Endothelial cell of umbilical vein (primary cell): ENCODE data around the gene COPS4. TPM values are rescaled to one million over a fixed set of nuclear protein-coding genes. Genes with fewer than 3 reads are reported as not detected.

Experiments used
- BruUV-seq: library from RNA; stranded (reverse); fragments of 400-500 nt; replicated peaks from 2 replicates; lab custom pipeline; 2021; lab: Mats Ljungman, UMichigan
- CTCF ChIA-PET: fragments of 300-600, 350-600 bp; sonication (Branson Sonifier 250); formaldehyde crosslinking; loops from one replicate; lab custom pipeline; 2021; ENCODE audit warnings: antibody characterized with exemption, inconsistent platforms; lab: Charles Lee
- POLR2A ChIA-PET: fragments of 300-600, 350-600 bp; sonication (Branson Sonifier 250); formaldehyde crosslinking; loops from one replicate; lab custom pipeline; 2021; ENCODE audit warnings: antibody characterized with exemption, inconsistent platforms; lab: Charles Lee
- DNase-seq: peaks from one replicate; pipeline ENCODE4 v3.0.0-alpha.2; 2011; ENCODE audit warnings: low read depth, low spot score
- FAIRE-seq: peaks from 2 replicates; lab custom pipeline; 2011; peaks lifted over from hg19 to GRCh38; lab: Jason Lieb, UNC
- H2AFZ ChIP-seq: 2 replicates; pipeline ENCODE4 v1.6.0; 2012; ENCODE audit warnings: low read depth, low read length, control low read depth, inconsistent platforms
- H3K27ac ChIP-seq: 2 replicates; pipeline ENCODE4 v1.5.1; 2011; ENCODE audit warnings: low read depth, mild to moderate bottlenecking, control low read depth, low read length, moderate library complexity; ENCODE audit not compliant: insufficient read depth
- H3K27me3 ChIP-seq, 2 experiments: 2 replicates each; pipeline versions ENCODE4 v1.6.0 to v1.6.1; 2011; ENCODE audit warnings: low read length in 2 of 2, mixed read lengths in 1 of 2; ENCODE audit not compliant: control insufficient read depth in 2 of 2, insufficient read depth in 2 of 2
- H3K36me3 ChIP-seq, 2 experiments: 2 replicates in 1 of 2; 3 replicates in 1 of 2; pipeline ENCODE4 v1.5.1; 2011; ENCODE audit warnings: low read length in 2 of 2, mild to moderate bottlenecking in 1 of 2, moderate library complexity in 1 of 2; ENCODE audit not compliant: control insufficient read depth in 2 of 2, insufficient read depth in 2 of 2; ENCODE audit errors: extremely low read depth in 1 of 2
- H3K4me1 ChIP-seq: 3 replicates; pipeline ENCODE4 v1.5.1; 2011; ENCODE audit warnings: mild to moderate bottlenecking, low read length; ENCODE audit not compliant: control insufficient read depth, insufficient read depth; ENCODE audit errors: extremely low read depth
- H3K4me2 ChIP-seq: 2 replicates; pipeline ENCODE4 v1.6.1; 2011; ENCODE audit warnings: low read length, control low read depth, mixed read lengths; ENCODE audit not compliant: insufficient read depth
- H3K4me3 ChIP-seq, 3 experiments: fragments of 200-600 bp in 1 of 3; sonication (generic), shearing (Covaris generic) in 1 of 3; replicated peaks in 1 of 3; 2 replicates each; pipeline ENCODE4 v1.5.1; 2011 to 2016; ENCODE audit warnings: control low read depth in 3 of 3, low read length in 3 of 3, mild to moderate bottlenecking in 2 of 3, inconsistent platforms in 1 of 3, low read depth in 1 of 3, moderate library complexity in 1 of 3; ENCODE audit not compliant: insufficient read depth in 1 of 3
- H3K79me2 ChIP-seq: 2 replicates; pipeline ENCODE4 v1.6.0; 2012; ENCODE audit warnings: low read length, inconsistent platforms; ENCODE audit not compliant: control insufficient read depth, insufficient read depth
- H3K9ac ChIP-seq: replicated peaks from 2 replicates; pipeline ENCODE3; 2011; ENCODE audit warnings: low read length, control low read depth; ENCODE audit not compliant: insufficient read depth; ENCODE audit errors: extremely low read depth
- H3K9me1 ChIP-seq: replicated peaks from 3 replicates; pipeline ENCODE4 v1.6.0; 2011; ENCODE audit warnings: mild to moderate bottlenecking, low read length; ENCODE audit not compliant: control insufficient read depth, insufficient read depth; ENCODE audit errors: extremely low read depth
- H3K9me3 ChIP-seq: replicated peaks from 2 replicates; pipeline ENCODE4 v1.5.1; 2012; ENCODE audit warnings: low read length, inconsistent platforms; ENCODE audit not compliant: control insufficient read depth, insufficient read depth
- H4K20me1 ChIP-seq: replicated peaks from 2 replicates; pipeline ENCODE3; 2011; ENCODE audit warnings: mild to moderate bottlenecking, low read length; ENCODE audit not compliant: control insufficient read depth, insufficient read depth; ENCODE audit errors: extremely low read depth
- CTCF ChIP-seq, 2 donors: IDR thresholded peaks; 1 replicate in 1 of 2; 2 replicates in 1 of 2; pipeline ENCODE4 v1.5.1; 2011; ENCODE audit warnings: low read length in 2 of 2, mild to moderate bottlenecking in 2 of 2, moderate library complexity in 2 of 2, control low read depth in 1 of 2, inconsistent platforms in 1 of 2, low read depth in 1 of 2; ENCODE audit not compliant: insufficient read depth in 1 of 2; ENCODE audit errors: extremely low read depth in 1 of 2
- EZH2 ChIP-seq: IDR thresholded peaks from 2 replicates; pipeline ENCODE4 v1.6.1; 2012; ENCODE audit warnings: borderline replicate concordance, low read depth, mild to moderate bottlenecking, moderate library complexity, low read length, inconsistent platforms; ENCODE audit not compliant: severe bottlenecking
- FOS ChIP-seq: IDR thresholded peaks from 2 replicates; pipeline ENCODE4 v1.6.1; 2011; ENCODE audit warnings: mild to moderate bottlenecking, low read length, moderate library complexity, borderline replicate concordance; ENCODE audit not compliant: insufficient read depth
- GATA2 ChIP-seq: IDR thresholded peaks from 2 replicates; pipeline ENCODE4 v1.7.0; 2011; ENCODE audit warnings: low read depth, mild to moderate bottlenecking, moderate library complexity, mixed read lengths, low read length; ENCODE audit not compliant: insufficient read length, insufficient read depth
- JUN ChIP-seq: IDR thresholded peaks from 2 replicates; pipeline ENCODE4 v1.6.1; 2011; ENCODE audit warnings: borderline replicate concordance, low read depth; ENCODE audit not compliant: insufficient read length, insufficient read depth
- MAX ChIP-seq: IDR thresholded peaks from 2 replicates; pipeline ENCODE4 v1.6.1; 2011; ENCODE audit not compliant: insufficient read depth, insufficient read length
- MYC ChIP-seq: IDR thresholded peaks from one replicate; pipeline ENCODE4 v1.6.1; 2011; ENCODE audit warnings: mild to moderate bottlenecking, low read depth, low read length
- POLR2AphosphoS5 ChIP-seq: IDR thresholded peaks from 2 replicates; pipeline ENCODE4 v1.6.1; 2012; ENCODE audit warnings: low read depth, mild to moderate bottlenecking, control low read depth, low read length, moderate library complexity; ENCODE audit not compliant: insufficient read depth
- dilution Hi-C: fragments of 300-500 bp; cut with MboI; formaldehyde crosslinking; loops from one replicate; pipeline ENCODE4 v1.15.0; 2019; ENCODE audit warnings: low sequenced_read_pairs; ENCODE audit not compliant: extremely low pct_ligation_motif_present
- intact Hi-C: fragments of 100-400 bp; cut with micrococcal nuclease; formaldehyde crosslinking; loops from one replicate; pipeline ENCODE4 v1.10.0; 2022
- polyA plus RNA-seq, 4 experiments: library from polyadenylated mRNA; depleted of rRNA in 3 of 4; stranded (reverse) in 3 of 4; unstranded in 1 of 4; fragments of >200 nt; gene quantifications; 2 replicates each; pipeline versions ENCODE4 v1.2.1 to v1.2.3, GENCODE V29; 2011 to 2012; ENCODE audit warnings: missing spikeins in 1 of 4
- total RNA-seq: library from RNA; stranded (reverse); gene quantifications from 2 replicates; pipeline ENCODE4 v1.2.3, GENCODE V29; 2021

COPS4 gene
- total and polyA plus RNA-seq, 2 donors (not counting 3 experiments of a cell fraction or from before 2014, with no cell fraction given): 29.8 to 53.0 TPM

GRCh38 chr4:83071116-83071515 is 36.1 kb downstream of the COPS4 start:
- dilution Hi-C loops: no loop called here
- H3K9me1 ChIP-seq: no peaks in the 10 kb centered on the region
- no peak for TF ChIP-seq MYC
- no peak for TF ChIP-seq CTCF (IDR thresholded peaks at IDR 0.05; ENCODE audit: extremely low read depth in 1 of 2, insufficient read depth in 1 of 2, low read depth in 1 of 2, low read length in 2 of 2)
- TF ChIP-seq FOS: peak; percentile 70
- no peak for TF ChIP-seq GATA2
- no peak for TF ChIP-seq MAX
- TF ChIP-seq JUN: peak; percentile 79
- no peak for TF ChIP-seq EZH2
- no peak for TF ChIP-seq POLR2AphosphoS5
- peaks cover 28% of the 10 kb centered on the region for H3K4me1 ChIP-seq
- H3K9me3 ChIP-seq: no peaks in the 10 kb centered on the region
- no peaks in the 10 kb centered on the region for H4K20me1 ChIP-seq
- FAIRE-seq (peak; percentile 85), DNase-seq (peak; percentile 75)
- no peak overlapping the region for H3K4me3 ChIP-seq
- POLR2A ChIA-PET: no interaction called here
- no peak overlapping the region for H2AFZ ChIP-seq
- no peak overlapping the region for H3K9ac ChIP-seq
- no TSS peak for BruUV-seq
- peak overlapping the region; percentile 70 for H3K27ac ChIP-seq
- intact Hi-C loops: loop anchor here (1.0 kb wide), 1 partner anchor 58 kb away; no protein-coding TSS in a partner anchor
- CTCF ChIA-PET: interaction anchor here (0.8 to 2.7 kb wide), 13 partner anchors 9 to 211 kb away, joined by 3 to 36 read pairs (median 6); partner anchors contain the start of gene COPS4
- no peaks in the 10 kb centered on the region for H3K27me3 ChIP-seq
- peak overlapping the region; percentile 7 for H3K4me2 ChIP-seq
- H3K36me3 ChIP-seq: peaks cover 0 to 7% of the 10 kb centered on the region in 2 experiments
- H3K79me2 ChIP-seq: no peaks in the 10 kb centered on the region
